Activated T-helper 1 cell treated with anti-CD3 and anti-CD28 coated beads, Interleukin-12 subunit alpha, Interleukin-12 subunit beta, Interleukin-2, Interleukin-4 antibody, amounts not matched to agents 30 ng/mL and 10 ng/mL and 1 ng/mL, durations not matched to agents 14 hours and 24 hours and 36 hours (primary cell): ENCODE data around the gene TMED8. TPM values are rescaled to one million over a fixed set of nuclear protein-coding genes. Genes with fewer than 3 reads are reported as not detected.

Experiments used
- DNase-seq: peaks from one replicate; pipeline ENCODE4 v3.0.0; 2021; ENCODE audit warnings: low spot score
- H3K27ac Mint-ChIP-seq: one replicate; pipeline ENCODE4 v1.8.0; 2021; ENCODE audit warnings: mild to moderate bottlenecking, mixed read lengths
- H3K27me3 Mint-ChIP-seq: one replicate; pipeline ENCODE4 v1.8.0; 2022; ENCODE audit warnings: mild to moderate bottlenecking, moderate library complexity, mixed read lengths; ENCODE audit not compliant: insufficient read depth
- H3K36me3 Mint-ChIP-seq: one replicate; pipeline ENCODE4 v1.8.0; 2021; ENCODE audit warnings: low read depth, mixed read lengths
- H3K4me1 Mint-ChIP-seq: one replicate; pipeline ENCODE4 v1.8.0; 2021; ENCODE audit warnings: low read depth, mixed read lengths
- H3K4me3 Mint-ChIP-seq: one replicate; pipeline ENCODE4 v1.8.0; 2021; ENCODE audit warnings: mild to moderate bottlenecking, moderate library complexity, mixed read lengths
- H3K9me3 Mint-ChIP-seq: one replicate; pipeline ENCODE4 v1.8.0; 2021; ENCODE audit warnings: mixed read lengths
- intact Hi-C: fragments of 100-400 bp; cut with micrococcal nuclease; formaldehyde crosslinking; loops from one replicate; pipeline ENCODE4 v1.15.1; 2024
- total RNA-seq: library from RNA; stranded (reverse); gene quantifications from 2 replicates; pipeline ENCODE4 v1.2.3, GENCODE V29; 2022

The TMED8 gene
- total RNA-seq, 1 donor from 2014 or later, result 28.4 TPM

DNA sequence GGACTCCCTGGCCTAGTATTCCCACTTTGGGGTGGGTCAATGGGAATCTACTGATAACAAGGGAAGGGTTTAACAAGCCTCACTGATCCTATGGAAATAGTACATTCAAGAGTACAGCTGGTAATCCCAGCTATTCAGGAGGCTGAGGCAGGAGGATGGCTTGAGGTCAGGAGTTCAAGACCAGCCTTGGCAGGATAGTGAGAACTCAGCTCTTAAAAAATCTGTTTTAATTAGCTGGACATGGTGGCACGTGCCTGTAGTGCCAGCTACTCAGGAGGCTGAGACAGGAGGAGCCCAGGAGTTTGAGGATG lies 60.7 kb downstream of the TMED8 start:
- peaks cover 13% of the 10 kb centered on the region for H3K4me1 Mint-ChIP-seq
- DNase-seq, result no peak
- no peaks in the 10 kb centered on the region for H3K9me3 Mint-ChIP-seq
- H3K27me3 Mint-ChIP-seq, result no peaks in the 10 kb centered on the region
- no peak overlapping the region for H3K4me3 Mint-ChIP-seq
- no peaks in the 10 kb centered on the region for H3K36me3 Mint-ChIP-seq
- no peak overlapping the region for H3K27ac Mint-ChIP-seq
- intact Hi-C loops, result loop anchor here (1.0 to 10.0 kb wide), 4 partner anchors 15 to 441 kb away; no protein-coding TSS in a partner anchor

DNA sequence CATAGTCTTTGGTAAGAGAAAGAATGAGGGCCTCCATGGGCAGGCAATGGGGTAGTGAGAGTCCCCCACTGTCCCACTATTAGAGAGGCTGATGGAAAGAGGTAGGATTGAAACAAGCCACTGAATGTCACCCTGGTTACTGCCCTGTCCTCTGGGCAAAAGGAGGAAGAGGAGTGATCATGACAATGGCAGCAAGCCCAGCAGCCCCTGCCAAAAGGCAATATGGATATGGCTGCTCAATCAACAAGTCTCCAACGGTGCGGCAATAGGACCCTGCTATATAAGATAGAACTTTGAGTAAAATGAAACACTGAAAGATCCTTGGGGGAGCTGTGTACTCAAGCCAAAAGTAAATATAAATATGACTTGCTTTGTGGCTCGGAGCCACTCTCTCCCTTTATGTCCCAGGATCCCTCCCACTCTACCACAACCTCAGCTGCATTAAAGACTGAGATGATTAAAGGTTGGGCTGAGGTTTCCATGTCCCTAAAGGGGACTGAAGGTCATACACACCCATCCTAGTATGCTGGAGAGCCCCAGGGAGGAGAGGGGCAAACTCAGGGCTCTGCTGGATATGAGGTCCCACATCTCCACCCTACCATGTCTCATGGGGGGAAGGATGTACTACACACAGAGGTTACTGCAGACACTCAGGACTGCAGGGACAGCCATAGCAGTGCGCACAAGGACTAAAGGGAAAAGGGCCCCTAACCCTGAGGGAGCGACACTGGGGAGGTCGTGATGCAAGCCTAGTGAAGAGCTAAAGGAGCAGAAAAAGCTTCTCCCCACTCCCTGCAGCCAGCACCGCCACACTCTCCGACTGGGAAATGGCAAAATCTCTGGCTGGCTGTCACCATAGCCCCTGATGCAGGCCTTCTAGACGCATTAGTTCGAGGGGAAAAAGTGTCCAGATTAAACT lies 62.1 kb downstream of the TMED8 start:
- H3K4me1 Mint-ChIP-seq, result peaks cover 9% of the 10 kb centered on the region
- intact Hi-C loops, result loop anchor here (5.0 to 10.0 kb wide), 2 partner anchors 102 to 440 kb away; no protein-coding TSS in a partner anchor
- DNase-seq, result no peak
- no peaks in the 10 kb centered on the region for H3K36me3 Mint-ChIP-seq
- no peaks in the 10 kb centered on the region for H3K9me3 Mint-ChIP-seq
- H3K27ac Mint-ChIP-seq, result no peak overlapping the region
- no peak overlapping the region for H3K4me3 Mint-ChIP-seq
- no peaks in the 10 kb centered on the region for H3K27me3 Mint-ChIP-seq

DNA sequence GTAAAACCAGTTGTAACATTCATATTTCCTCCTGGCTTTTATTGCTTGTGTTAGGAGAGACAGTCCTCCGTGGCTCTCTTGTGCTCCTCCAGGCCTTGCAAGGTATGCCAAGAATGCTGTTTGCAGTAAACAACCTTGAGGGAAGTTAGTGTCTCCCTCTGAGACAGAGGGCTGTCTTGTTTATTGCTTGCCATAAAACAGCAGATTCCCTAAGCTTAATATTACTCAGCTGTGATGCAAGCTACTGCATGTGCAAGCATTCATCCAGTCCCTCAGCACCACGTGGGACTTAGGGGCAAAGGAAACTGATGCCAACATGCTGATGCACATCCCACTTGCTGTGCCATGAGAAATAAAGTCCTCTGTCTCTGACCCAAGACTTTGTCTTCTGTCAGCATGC lies 62.9 kb downstream of the TMED8 start:
- no peaks in the 10 kb centered on the region for H3K9me3 Mint-ChIP-seq
- H3K27me3 Mint-ChIP-seq, result no peaks in the 10 kb centered on the region
- intact Hi-C loops, result loop anchor here (10.0 kb wide), 1 partner anchor 439 kb away; no protein-coding TSS in a partner anchor
- peaks cover 1% of the 10 kb centered on the region for H3K4me1 Mint-ChIP-seq
- DNase-seq, result no peak
- H3K36me3 Mint-ChIP-seq, result no peaks in the 10 kb centered on the region
- H3K27ac Mint-ChIP-seq, result no peak overlapping the region
- H3K4me3 Mint-ChIP-seq, result no peak overlapping the region

DNA sequence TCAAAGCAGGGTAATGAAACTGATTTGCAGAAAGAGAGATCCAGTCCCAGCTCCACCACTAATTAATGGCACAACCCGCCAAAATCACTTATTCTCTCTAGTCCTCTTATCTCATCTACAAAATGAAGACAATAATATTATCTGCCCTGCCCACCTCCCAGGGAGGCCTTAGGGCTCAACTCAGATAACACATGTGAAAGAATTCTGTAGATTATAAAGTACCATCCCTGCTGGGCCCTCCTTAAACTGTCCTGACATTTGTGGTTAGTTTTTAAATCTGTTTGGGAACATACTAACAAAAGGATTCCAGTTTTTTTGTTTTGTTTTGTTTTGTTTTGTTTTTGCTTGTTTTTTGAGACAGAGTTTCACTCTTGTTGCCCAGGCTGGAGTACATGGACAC lies 63.5 kb downstream of the TMED8 start:
- no peak overlapping the region for H3K4me3 Mint-ChIP-seq
- intact Hi-C loops, result loop anchor here (10.0 kb wide), 1 partner anchor 439 kb away; no protein-coding TSS in a partner anchor
- H3K27me3 Mint-ChIP-seq, result no peaks in the 10 kb centered on the region
- DNase-seq, result no peak
- H3K36me3 Mint-ChIP-seq, result no peaks in the 10 kb centered on the region
- no peaks in the 10 kb centered on the region for H3K9me3 Mint-ChIP-seq
- H3K4me1 Mint-ChIP-seq, result no peaks in the 10 kb centered on the region
- H3K27ac Mint-ChIP-seq, result no peak overlapping the region

DNA sequence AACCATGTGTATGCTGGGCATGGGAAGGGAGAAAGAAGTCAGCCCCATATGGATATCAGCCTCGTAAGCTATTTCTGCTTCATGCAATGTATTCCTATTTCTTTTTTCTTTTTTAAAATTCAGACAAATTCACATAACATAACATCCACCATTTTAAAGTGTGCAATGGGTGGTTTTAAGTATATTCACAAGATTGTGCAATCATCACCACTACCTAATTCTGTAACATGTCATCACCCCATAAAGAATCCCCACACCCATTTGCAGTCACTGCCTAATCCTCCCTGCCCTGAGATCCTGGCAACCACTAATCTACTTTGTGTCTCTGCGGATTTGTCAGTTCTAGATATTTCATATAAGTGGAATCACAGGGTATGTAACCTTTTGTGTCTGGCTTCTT lies 65.7 kb downstream of the TMED8 start:
- H3K9me3 Mint-ChIP-seq, result no peaks in the 10 kb centered on the region
- peaks cover 13% of the 10 kb centered on the region for H3K4me1 Mint-ChIP-seq
- intact Hi-C loops, result loop anchor here (10.0 kb wide), 1 partner anchor 436 kb away; no protein-coding TSS in a partner anchor
- no peak overlapping the region for H3K4me3 Mint-ChIP-seq
- DNase-seq, result no peak
- no peaks in the 10 kb centered on the region for H3K36me3 Mint-ChIP-seq
- no peaks in the 10 kb centered on the region for H3K27me3 Mint-ChIP-seq
- H3K27ac Mint-ChIP-seq, result no peak overlapping the region

DNA sequence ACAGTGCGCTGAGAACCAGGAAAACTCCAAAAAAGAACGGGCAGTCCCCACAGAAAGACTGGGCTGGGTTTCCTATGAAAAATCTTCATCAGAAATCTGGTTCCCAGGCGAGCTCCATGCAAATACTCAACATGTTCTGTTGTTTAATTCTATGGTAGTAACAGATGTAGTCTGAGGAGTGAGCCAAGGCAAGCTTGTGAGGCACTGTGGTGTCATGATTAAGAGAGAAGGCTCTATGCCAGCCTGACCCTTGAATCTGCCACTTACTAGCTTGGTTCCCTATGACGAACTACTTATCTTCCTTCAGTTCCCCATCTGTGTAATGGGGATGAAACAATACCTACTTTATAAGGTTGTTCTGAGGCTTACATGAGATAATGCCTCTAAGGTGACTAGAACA lies 66.9 kb downstream of the TMED8 start:
- H3K4me3 Mint-ChIP-seq, result no peak overlapping the region
- H3K9me3 Mint-ChIP-seq, result no peaks in the 10 kb centered on the region
- intact Hi-C loops, result loop anchor here (10.0 kb wide), 1 partner anchor 435 kb away; no protein-coding TSS in a partner anchor
- no peaks in the 10 kb centered on the region for H3K27me3 Mint-ChIP-seq
- no peak for DNase-seq
- H3K4me1 Mint-ChIP-seq, result peaks cover 13% of the 10 kb centered on the region
- H3K27ac Mint-ChIP-seq, result no peak overlapping the region
- H3K36me3 Mint-ChIP-seq, result no peaks in the 10 kb centered on the region

DNA sequence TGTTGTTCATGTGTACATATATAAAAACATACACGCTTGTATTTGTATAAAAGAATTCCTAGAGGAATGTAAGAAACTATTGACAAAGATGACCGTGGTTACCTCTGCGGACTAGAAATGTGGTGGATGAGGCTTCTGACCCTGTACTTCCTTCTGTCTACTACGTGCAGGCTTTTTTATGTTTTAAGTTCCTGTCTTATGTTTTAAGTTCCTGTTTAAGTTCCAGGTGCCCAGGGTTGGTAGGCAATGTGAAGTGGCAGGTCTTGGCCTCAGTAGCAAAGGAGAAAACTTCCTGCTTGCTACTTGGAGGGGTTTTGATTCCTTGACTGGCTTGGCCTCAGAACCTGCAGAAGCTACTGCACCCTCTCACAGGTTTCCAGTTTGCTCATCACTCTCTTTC lies 67.8 kb downstream of the TMED8 start:
- no peak for DNase-seq
- intact Hi-C loops, result no loop called here
- no peaks in the 10 kb centered on the region for H3K9me3 Mint-ChIP-seq

DNA sequence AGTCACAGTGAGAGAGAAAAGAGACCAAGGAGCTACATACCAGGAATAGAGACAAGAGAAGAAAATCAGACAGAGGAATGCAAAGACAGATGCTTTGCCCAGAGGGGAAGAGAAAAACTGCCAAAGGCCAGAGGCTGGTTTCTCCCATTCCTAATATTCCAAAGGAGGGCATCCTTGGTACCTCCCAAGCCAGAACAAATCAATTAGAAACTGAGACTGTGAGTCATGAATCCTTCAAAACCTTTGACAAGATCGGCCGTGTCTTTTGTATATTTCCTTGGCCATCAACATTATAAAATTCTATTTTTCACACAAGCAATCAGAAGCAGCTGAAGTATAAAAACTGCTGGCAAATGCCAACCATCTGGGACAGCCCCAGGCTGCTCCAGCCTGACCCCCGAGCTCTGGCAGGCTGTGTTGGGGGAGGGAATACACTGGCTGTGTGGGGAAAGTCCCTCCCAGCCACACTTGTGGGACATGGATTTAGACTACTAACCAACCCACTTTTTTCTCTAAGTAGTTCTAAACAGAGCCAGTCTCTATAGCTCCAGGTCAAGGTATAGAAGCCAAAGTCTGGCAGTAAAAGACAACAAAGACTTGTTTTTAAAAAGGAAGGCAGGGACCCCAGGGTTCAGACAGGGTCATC lies 69.9 kb downstream of the TMED8 start:
- peaks cover 3% of the 10 kb centered on the region for H3K36me3 Mint-ChIP-seq
- H3K27me3 Mint-ChIP-seq, result no peaks in the 10 kb centered on the region
- no peak overlapping the region for H3K4me3 Mint-ChIP-seq
- intact Hi-C loops, result no loop called here
- no peak overlapping the region for H3K27ac Mint-ChIP-seq
- H3K4me1 Mint-ChIP-seq, result peaks cover 37% of the 10 kb centered on the region
- DNase-seq, result no peak
- no peaks in the 10 kb centered on the region for H3K9me3 Mint-ChIP-seq

More for the DNA sequence above, 67.8 kb downstream of the TMED8 start:
- H3K27me3 Mint-ChIP-seq, result no peaks in the 10 kb centered on the region
- peaks cover 21% of the 10 kb centered on the region for H3K4me1 Mint-ChIP-seq
- H3K36me3 Mint-ChIP-seq, result peaks cover 2% of the 10 kb centered on the region
- no peak overlapping the region for H3K4me3 Mint-ChIP-seq
- no peak overlapping the region for H3K27ac Mint-ChIP-seq

DNA sequence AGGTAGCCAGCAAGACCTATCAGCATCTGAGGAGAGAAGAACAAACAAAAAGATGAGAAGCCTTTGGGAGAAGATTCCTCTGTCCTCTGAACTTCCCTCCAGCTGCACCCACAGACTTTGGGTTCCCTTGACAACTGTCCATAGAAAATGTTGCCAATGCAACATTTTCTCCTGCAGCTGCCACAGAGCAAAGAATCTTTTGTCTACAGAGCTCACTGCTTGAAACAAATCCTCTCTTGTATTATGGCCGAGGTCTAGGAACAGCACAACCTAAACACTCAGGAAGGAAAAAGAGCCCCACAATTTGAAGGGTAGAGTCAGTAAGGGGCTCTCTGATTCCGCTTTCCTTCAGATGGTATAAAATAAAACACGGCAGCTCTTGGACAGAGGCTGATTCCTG lies 70.5 kb downstream of the TMED8 start:
- no peaks in the 10 kb centered on the region for H3K27me3 Mint-ChIP-seq
- intact Hi-C loops, result no loop called here
- DNase-seq, result no peak
- no peak overlapping the region for H3K27ac Mint-ChIP-seq
- H3K4me1 Mint-ChIP-seq, result peaks cover 37% of the 10 kb centered on the region
- no peaks in the 10 kb centered on the region for H3K9me3 Mint-ChIP-seq
- peaks cover 3% of the 10 kb centered on the region for H3K36me3 Mint-ChIP-seq
- no peak overlapping the region for H3K4me3 Mint-ChIP-seq

DNA sequence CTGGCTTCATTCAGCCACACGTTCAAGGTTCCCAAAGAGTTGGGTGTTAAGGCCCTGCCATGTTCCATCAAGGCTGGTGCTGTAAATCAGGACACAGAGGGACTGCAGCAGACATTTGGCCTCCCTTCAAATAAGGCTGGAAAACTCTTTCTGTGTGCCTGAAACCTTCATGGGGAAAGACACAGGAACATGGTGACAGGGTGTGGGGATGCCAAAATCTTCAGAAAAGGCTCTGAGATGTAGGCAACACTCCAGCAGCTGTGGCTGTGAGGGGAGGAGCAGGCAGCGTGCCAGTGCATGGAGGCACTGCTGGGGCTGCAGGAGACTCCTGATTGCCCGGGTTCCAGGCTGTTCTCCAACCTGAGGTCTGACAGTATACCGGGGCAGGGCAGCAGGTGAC lies 71.2 kb downstream of the TMED8 start:
- Mint-ChIP-seq H3K9me3 (no peaks in the 10 kb centered on the region), H3K36me3 (peaks cover 3% of the 10 kb centered on the region), H3K4me3 (no peak overlapping the region), H3K27ac (no peak overlapping the region), H3K27me3 (no peaks in the 10 kb centered on the region), H3K4me1 (peaks cover 37% of the 10 kb centered on the region)
- intact Hi-C loops, result no loop called here
- no peak for DNase-seq

DNA sequence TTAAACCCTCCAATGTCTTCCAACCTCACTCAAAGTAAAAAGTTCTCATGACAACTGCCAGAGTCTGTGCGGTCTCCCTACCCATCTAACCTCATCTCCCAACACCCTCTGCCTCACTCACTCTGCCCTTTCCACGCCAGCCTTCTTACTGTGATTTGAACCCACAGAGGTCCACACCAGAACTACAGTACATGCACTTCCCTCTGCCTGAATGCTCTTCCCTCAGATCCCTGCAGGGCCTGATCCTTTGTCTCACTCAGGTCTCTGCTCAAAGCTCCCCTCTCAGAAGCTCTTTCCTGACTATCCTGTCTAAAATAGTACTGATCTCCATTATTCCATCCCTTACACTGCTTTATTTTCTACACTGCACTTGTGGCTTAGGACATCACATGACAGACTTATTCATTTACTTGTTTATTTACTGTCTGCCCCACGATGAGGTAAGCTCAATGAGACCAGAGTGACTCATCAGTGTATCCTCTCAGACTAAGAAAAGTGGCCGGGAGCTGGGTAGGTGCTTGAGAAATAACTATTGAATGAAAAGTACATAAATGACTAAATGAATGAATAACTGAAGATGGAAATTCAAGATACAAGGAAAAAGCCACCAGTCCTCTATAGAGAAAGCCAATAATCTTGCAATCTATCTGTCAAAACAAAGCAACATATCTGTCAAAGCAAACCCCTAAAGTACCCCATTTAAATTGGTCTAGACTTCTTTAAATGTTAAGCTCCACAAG lies 73.3 kb downstream of the TMED8 start:
- peak; percentile 31 for DNase-seq
- Mint-ChIP-seq H3K4me3 (peak overlapping the region; percentile 34), H3K9me3 (no peaks in the 10 kb centered on the region), H3K4me1 (peaks cover 37% of the 10 kb centered on the region), H3K36me3 (peaks cover 4% of the 10 kb centered on the region), H3K27ac (peak overlapping the region; percentile 93), H3K27me3 (no peaks in the 10 kb centered on the region)
- intact Hi-C loops, result loop anchor here (1.0 to 5.0 kb wide), 8 partner anchors 17 to 459 kb away; partner anchors contain the start of genes ALKBH1, CIPC, POMT2 and SAMD15

DNA sequence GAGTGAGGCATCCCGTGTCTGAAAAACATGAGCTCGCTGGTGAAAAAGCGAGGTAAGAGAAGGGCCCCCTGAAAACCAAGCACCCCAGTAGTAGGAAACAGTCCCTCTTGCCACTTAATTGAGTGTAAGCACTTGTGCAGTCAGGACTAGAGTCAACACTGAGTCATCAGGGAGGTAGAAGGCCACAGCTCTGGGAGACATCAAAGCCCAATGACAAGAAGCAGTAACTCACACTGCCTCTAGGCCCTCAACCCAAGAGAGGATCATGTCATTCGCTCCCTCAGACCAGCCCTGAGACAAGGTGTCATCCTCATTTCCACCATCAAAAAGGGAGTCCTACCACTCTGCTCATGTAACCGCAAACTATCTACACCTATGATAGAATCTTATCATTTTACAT lies 74.0 kb downstream of the TMED8 start:
- Mint-ChIP-seq H3K27me3 (no peaks in the 10 kb centered on the region), H3K27ac (peak overlapping the region; percentile 93), H3K9me3 (no peaks in the 10 kb centered on the region), H3K36me3 (peaks cover 6% of the 10 kb centered on the region), H3K4me3 (no peak overlapping the region), H3K4me1 (peaks cover 37% of the 10 kb centered on the region)
- peak; percentile 46 for DNase-seq
- intact Hi-C loops, result loop anchor here (1.0 to 5.0 kb wide), 8 partner anchors 17 to 459 kb away; partner anchors contain the start of genes ALKBH1, CIPC, POMT2 and SAMD15
